GM19025 (cell line): ENCODE results near the gene FLNB.

ENCODE experiments used
- ATAC-seq: cut with Tn5 transposase; IDR thresholded peaks from one replicate; pipeline ENCODE4 v1.9.1; 2021; ENCODE audit warnings: mild to moderate bottlenecking, low read depth, moderate library complexity; ENCODE audit not compliant: unreplicated experiment

The FLNB gene

GRCh38 chr3:58026598-58026997, 18.4 kb downstream of the FLNB start:
- ATAC-seq: no peak

- ATAC-seq: no peak
Observed at GRCh38 chr3:58027704-58028317, 19.6 kb downstream of the FLNB start.

- ATAC-seq: no peak
Observed at GRCh38 chr3:58028902-58029301, 20.7 kb downstream of the FLNB start.

- no peak for ATAC-seq
Observed at GRCh38 chr3:58029842-58030584, 21.8 kb downstream of the FLNB start.

- ATAC-seq: no peak
Observed at GRCh38 chr3:58032186-58032585, 24.0 kb downstream of the FLNB start.

GRCh38 chr3:58034738-58035523, 26.7 kb downstream of the FLNB start:
- peak; percentile 99 for ATAC-seq

DNA sequence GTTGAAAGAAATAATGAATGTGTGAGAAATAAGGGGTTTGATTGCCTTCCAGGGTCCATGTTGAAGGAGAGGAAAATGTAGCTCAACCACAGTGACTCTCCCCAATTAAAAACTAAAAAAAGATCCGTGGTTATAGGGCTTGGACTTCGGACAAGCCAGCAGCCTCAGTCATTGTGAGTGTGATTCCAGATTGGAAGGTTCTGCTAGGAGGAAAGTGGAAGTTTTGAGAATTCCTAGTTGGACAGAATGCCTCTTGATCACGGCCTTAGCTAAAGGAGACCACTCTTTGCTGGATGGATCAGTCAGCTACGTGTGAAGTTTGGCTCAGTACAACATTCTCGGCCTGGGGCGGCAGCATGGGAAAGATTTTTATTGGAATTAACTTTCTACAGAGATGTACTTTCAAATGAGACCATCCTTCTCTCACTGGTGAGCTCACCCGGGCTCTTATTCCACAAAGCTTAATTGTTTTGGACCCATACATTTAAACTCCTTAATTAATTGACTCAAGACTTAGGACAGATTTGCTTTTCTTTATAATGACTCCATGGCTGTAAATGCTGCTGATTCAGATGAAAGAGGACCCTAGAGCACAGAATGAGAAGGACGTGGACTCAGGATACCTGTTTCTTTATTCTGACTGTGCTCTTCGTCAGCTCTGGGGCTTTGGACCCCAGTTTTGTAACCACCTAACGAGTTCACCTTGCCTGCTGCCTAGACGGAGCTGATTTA, 27.5 kb downstream of the FLNB start:
- ATAC-seq: no peak

- ATAC-seq: no peak
Observed at GRCh38 chr3:58036293-58037032, 28.2 kb downstream of the FLNB start.

- ATAC-seq: no peak
Observed at GRCh38 chr3:58037141-58037910, 29.1 kb downstream of the FLNB start.

- ATAC-seq: no peak
Observed at GRCh38 chr3:58038675-58039292, 30.6 kb downstream of the FLNB start.

GRCh38 chr3:58039601-58040000, 31.4 kb downstream of the FLNB start:
- no peak for ATAC-seq

DNA sequence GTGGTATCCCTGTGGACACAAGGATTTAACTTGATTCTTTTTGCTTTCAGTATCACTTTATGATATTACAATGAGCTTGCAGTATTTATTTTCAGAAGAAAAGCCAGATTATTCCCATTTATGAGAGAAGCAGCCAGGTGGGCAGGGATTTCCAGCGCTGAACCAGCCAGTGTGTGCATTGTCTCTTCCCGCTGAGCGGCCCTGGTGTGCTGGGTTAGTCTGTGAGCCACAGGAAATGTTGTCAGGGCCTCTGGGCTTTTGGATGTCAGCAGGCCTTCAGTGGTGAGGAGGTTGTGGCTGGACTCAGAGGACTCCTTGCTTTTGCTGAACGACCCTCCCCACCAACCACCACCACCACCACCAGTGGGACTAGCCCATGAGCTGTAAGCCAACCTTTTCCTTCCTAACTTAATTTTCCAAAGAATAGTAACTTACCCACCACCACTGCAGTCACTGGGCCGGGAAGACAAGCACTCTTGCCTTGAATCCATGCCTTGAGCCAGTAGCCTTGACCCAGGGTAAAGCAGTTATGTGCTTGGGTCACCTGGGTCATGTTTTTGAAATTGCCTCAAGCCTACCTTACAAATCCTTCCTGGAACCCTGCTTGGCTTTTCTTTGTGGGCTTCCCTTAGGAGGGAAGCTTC, 33.1 kb downstream of the FLNB start:
- no peak for ATAC-seq

GRCh38 chr3:58041826-58042324, 33.7 kb downstream of the FLNB start:
- peak; percentile 90 for ATAC-seq

DNA sequence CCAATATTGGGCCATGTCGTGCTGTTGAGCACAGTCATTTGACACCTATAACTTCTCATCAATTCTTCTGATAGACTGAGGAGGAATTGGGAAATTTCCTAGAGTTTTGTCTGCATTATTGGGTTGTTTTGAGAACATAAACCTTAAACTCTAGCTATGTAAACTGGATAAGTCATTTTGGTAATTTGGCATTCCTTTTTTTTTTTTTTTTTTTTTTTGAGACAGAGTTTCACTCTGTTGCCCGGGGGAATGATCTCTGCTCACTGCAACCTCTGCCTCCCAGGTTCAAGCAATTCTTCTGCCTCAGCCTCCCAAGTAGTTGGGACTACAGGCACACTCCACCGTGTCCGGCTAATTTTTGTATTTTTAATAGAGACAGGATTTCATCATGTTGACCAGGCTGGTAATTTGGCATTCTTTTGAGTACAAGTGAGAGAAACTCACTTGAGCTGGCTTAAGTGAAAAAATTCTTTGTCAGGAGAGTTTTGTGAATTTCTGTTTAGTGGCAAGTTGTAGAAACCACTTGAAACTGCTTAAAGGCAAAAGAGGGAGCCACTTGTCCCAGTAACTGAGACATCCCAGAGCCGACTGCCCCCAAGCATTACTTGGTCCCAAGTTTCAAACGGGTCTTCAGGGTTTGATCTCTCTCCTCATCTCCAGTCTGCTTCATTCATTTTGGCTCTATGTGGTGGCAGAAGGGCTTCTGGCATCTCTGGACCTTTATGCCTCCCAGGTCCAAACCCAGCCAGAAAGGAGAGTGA, 34.9 kb downstream of the FLNB start:
- no peak for ATAC-seq

DNA sequence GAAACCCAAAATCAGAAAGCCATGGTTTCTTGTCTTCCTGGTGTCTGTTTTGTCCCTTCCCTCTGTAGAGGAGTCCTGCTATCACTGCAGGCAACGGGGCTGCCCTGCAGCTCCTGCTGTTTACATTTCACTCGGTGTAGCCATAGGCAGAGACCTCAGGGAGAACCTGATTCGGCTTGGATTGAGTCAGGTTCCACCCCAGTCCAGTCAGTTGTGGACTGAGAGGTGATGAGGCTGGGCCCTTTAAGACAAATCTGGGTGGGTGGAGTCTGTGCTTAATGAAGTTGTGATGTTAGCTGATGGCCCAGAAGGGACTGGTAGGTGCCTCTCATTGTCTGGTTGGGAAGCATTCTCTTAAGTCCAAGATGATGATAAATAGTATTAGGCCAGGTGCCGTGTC, 35.7 kb downstream of the FLNB start:
- no peak for ATAC-seq

- no peak for ATAC-seq
Observed at GRCh38 chr3:58044691-58045483, 36.7 kb downstream of the FLNB start.

GRCh38 chr3:58047826-58048225, 39.6 kb downstream of the FLNB start:
- ATAC-seq: no peak
